Suppressor macrophage (primary cell): ENCODE data around the gene RRAD.
"Not testable (repeated sequence)": the region's sequence is repeated elsewhere in the genome, so short reads cannot be mapped to it uniquely, and the experiment has no call there.

Source experiments
- DNase-seq, 4 experiments: peaks; one replicate each; pipeline ENCODE4 v3.0.0-alpha.2; 2020 to 2022
- total RNA-seq, 17 experiments: gene quantifications; one replicate each; lab custom pipeline; 2026; ENCODE audit warnings: mixed read lengths in 6 of 17, inconsistent platforms in 3 of 17; lab: John Stamatoyannopoulos, UW

Gene RRAD
- total RNA-seq, result 0.04 to 7.9 (median 1.3) reads per million in 17 experiments

DNA sequence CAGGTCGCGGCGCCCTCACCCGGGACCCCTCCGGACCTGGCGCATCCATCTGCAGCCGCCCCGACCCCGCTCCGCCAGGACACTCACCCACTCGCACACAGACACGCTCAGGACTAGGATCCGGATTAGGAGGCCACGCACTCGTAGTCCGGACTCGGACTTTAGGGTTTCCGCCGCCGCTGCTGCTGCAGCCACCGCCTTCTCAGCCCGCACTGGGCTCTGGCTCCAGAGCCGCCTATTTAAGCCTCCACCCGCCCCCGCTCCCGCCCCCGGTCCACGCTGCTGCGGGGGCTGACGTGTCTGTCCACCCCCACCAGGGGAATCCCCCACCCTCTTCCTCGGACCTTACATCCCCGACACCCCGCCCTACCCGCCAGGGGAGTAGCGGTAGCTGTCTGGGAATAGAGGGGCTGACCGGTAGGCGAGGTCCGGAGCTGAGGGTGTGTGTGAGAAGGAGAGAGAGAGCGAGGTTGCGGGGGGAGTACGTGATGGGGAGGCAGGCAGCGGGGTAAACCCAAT is at the start of gene RRAD:
TSS of gene RRAD (minus strand) at position 214 of the 519 bp plus-strand sequence. CDS start 356 bp downstream, outside the sequence.
- DNase-seq, result peak in 1 of 4 experiments; percentile 19

DNA sequence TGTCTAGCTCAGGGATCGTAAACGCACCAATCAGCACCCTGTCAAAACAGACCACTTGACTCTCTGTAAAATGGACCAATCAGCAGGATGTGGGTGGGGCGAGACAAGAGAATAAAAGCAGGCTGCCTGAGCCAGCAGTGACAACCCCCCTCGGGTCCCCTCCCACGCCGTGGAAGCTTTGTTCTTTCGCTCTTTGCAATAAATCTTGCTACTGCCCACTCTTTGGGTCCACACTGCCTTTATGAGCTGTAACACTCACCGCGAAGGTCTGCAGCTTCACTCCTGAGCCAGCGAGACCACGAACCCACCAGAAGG is 49.6 kb upstream of the RRAD start:
- not testable (repeated sequence) for DNase-seq

- not testable (repeated sequence) for DNase-seq
These were observed 49.0 kb upstream of the RRAD start for GRCh38 chr16:66974156-66974931.

DNA sequence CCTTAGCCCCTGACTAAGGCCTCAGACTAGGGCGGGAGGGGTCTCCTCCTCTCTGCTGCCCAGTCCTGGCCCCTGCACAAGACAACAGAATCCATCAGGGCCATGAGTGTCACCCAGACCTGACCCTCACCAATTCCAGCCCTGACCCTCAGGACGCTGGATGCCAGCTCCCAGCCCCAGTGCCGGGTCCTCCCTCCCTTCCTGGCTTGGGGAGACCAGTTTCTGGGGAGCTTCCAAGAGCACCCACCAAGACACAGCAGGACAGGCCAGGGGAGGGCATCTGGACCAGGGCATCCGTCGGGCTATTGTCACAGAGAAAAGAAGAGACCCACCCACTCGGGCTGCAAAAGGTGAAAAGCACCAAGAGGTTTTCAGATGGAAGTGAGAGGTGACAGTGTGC is 48.4 kb upstream of the RRAD start:
- DNase-seq, result no peak

- no peak for DNase-seq
These were observed 47.6 kb upstream of the RRAD start for GRCh38 chr16:66972983-66973382.

DNA sequence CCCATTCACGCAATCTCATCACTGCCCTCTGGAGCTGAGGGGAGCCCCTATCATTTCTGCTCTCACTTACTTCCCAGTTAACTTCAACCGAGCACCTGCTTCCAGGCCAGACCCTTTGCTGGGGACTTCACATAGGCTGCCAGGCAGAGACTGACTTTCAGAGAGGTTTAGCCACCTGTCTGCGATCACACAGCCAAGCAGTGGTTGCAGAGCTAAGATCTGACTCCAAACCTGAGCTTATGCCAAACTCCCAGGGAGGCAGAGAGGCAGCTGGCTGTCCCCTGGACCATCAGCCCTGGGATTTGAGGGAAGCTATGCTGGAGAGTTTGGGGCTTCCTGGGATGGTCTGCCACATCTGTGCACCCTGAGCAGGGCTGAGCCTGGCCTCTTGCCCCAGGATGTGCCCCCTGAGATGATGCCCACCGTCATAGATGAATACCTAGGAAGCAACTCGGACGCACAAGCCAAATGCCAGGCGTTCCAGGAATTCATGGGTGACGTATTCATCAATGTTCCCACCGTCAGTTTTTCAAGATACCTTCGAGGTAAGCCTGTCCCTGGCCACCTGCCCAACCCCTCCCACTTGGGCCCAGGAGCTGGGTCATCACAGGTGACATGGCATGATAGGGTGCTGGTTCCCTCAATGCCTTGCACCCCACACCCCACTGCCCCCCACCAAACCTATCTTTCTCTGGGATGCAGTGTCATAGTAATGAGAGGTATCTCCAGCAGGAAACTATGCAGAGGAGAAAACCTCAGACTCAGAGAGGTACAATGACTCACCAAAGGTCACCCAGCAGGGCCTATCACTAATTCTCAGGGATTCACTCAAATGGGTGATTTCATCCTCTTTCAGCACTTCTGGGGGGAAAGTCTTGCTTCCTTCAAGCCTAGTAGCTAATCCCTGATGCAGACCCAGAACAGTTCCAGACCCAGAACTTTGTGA is 45.7 kb upstream of the RRAD start:
- DNase-seq, result no peak

GRCh38 chr16:66968847-66969246 is 43.5 kb upstream of the RRAD start:
- no peak for DNase-seq

DNA sequence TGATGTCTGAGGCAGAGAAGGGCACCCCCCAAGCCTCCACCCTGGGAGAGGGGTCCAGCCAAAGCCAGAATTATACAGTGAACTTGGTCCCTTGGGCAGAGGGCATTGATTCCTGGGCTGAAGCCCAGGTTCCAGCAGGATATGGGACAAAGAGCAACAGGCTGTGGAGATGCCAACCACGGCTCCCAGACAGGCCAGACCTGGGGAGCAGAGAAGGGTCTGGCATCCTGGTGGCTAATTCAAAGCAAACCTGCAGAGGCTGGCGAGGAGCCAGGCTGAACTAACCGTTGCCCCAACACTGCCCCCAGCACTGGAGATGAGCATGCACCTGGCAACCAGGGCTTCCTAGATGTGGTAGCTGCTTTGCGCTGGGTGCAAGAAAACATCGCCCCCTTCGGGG is 38.7 kb upstream of the RRAD start:
- no peak for DNase-seq

DNA sequence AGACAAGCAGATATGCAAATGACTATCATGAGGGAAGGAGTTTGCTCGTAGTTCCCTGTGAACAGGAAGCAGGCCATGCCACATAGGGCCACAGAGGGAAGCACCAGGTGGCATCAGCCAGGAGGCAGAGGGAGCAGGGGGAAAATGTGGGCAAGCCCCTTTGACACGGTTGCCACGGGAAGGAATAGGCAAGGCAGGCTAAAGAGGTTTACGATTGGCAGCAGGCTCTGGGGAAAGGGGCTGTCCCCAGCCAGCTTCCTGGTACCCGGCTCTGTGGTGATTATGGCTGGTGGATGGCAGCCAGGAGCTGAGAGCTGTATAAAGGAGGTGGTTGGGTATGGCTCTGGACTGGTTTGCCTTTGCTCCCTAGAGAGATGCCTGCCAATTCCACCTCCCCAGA is 36.6 kb upstream of the RRAD start:
- peak in 1 of 4 experiments; percentile 13 for DNase-seq

DNA sequence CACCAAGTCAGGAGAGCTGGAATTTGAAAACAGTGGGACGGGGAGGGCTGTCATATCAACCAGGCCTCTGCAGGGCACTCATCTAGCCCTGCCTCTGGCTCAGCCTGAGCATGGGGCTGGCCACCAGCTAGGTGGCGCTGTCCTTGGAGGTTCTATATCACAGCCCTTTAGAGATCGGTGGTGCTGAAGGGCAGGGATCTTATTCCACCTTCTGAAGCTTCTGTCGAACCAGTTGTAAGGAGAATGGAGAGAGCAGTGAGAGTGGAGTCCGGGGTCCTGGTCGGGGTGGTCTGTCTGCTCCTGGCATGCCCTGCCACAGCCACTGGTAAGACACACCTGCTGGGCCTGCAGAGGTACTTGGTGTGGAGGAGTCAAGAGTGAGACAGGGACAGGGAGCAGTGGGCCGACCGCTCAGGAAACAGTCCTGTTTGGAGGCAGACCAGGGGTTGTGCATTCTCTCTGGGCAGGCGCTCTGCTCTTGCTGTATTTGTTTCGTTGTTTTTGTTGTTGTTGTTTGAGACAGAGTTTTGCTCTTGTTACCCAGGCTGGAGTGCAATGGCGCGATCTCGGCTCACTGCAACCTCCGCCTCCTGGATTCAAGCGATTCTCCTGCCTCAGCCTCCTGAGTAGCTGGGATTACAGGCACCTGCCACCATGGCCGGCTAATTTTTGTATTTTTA is 35.9 kb upstream of the RRAD start, which contains the start of gene CES3:
TSS of gene CES3 (plus strand) at position 202 of the 680 bp plus-strand sequence. CDS start at position 244, 42 bp downstream.
- peak; percentile 66 to 83 (median 74) for DNase-seq

DNA sequence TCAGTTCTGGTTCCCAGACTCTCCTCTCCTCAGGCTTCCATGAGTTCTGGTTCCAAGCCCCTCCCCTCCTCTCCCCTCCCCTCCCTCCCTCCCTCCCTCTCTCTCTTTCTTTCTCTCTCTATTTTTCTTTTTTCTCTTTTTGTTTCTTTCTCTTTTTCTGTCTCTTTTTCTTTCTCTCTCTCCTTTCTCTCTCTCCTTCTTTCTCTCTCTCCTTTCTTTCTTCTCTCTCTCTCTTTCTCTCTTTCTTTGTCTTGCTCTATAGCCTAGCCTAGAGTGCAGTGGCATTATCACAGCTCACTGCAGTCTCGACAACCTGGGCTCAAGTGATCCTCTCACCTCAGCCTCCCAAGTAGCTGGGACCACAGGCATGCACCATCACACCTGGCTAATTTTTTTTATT is 34.9 kb upstream of the RRAD start:
- no peak for DNase-seq

DNA sequence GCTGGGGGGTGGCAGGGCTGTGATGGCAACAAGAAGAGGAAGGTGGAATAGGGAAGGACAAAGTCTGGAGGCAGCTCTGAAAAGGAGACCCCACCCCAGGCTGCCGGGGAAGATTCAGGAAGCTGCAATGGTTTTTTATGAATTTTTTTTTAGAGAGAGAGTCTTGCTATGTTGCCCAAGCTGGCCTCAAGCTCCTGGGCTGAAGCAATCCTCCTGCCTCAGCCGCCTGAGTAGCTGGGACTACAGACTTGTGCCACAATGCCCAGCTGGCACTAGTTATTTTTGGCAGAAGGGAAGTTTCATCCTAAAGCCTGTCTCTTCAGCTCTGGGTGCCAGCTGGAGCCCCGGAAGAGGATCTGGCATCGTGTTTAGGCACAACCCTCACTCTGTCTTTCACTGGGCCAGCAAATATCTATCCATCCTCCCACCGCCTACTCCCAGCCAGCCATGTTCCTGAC is 34.4 kb upstream of the RRAD start:
- DNase-seq, result peak; percentile 73 to 87 (median 82)

GRCh38 chr16:66958857-66959703 is 33.7 kb upstream of the RRAD start:
- peak in 1 of 4 experiments; percentile 20 for DNase-seq

- DNase-seq, result not testable (repeated sequence)
These were observed 30.8 kb upstream of the RRAD start for GRCh38 chr16:66956154-66956457.

- DNase-seq, result not testable (repeated sequence)
These were observed 30.2 kb upstream of the RRAD start for GRCh38 chr16:66955363-66956153.

GRCh38 chr16:66954097-66954659 is 28.8 kb upstream of the RRAD start:
- DNase-seq, result peak; percentile 80 to 88 (median 86)

DNA sequence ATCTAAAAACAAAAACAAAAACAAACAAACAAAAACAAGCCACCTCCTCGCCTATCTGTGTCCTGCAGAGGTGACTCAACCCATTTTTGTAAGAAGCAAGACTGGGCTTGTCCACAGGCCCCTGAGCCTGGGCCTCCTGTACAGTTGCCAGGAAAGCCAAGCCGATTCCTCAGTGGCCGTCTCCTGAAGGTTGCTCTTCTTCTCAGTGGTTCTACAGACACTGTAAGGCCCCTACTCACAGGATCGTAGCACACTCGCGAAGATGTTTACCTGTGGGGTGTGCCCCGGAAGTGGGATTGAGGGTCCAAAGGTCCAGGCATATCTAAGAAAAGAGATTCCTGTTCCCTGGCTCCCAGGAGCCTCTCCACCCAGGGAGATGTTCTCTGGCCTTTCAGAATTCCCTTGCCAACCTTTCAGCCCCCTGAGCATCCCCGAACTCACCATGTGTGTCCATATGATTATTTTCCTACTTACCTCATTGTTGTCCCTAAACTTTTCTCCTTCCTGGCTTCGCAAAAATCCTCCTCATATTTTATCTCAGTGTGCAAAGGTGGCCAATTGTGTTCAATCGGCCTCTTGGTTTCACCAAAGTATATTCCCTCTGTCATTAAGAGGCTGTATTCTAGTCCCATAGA is 28.2 kb upstream of the RRAD start:
- no peak for DNase-seq

DNA sequence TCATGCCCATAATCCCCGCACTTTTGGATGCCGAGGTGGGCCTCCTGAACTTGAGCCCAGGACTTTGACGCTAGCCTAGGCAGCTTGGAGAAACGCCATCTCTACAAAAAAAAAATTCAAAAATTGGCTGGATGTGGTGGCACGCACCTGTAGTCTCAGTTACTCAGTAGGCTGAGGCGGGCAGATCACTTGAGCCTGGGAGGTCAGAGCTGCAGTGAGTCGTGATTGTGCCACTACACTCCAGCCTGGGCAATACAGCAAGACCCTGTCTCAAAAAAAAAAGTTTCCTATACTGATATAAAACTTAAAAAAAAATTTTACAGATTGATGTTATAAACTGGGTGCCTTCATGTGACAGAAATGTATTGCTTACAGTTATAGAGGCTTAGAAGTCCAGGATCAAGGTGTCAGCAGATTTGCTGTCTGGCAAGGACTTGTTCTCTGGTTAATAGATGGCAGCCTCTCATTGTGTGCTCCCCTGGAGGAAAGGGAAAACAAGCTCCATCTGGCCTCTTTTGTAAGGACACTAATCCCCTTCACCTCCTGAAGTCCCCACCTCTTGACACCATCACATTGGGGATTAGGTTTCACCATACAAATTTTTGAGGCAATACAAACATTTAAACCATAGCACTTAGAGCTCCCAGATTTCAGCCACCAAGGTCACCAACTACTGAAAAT is 27.2 kb upstream of the RRAD start:
- DNase-seq, result no peak
